NOMO-1 treated with dmso at 0.1 percent for 144 hours (cell line): ENCODE data around the gene FAM170B.

Experiments used
- DNase-seq: peaks from one replicate; lab custom pipeline; 2025; ENCODE audit not compliant: unreplicated experiment; lab: John Stamatoyannopoulos, UW

FAM170B gene

GRCh38 chr10:49107111-49107886 is 26.5 kb downstream of the FAM170B start:
- no peak for DNase-seq

- no peak for DNase-seq
These were observed 27.4 kb downstream of the FAM170B start for GRCh38 chr10:49106451-49106850.

DNA sequence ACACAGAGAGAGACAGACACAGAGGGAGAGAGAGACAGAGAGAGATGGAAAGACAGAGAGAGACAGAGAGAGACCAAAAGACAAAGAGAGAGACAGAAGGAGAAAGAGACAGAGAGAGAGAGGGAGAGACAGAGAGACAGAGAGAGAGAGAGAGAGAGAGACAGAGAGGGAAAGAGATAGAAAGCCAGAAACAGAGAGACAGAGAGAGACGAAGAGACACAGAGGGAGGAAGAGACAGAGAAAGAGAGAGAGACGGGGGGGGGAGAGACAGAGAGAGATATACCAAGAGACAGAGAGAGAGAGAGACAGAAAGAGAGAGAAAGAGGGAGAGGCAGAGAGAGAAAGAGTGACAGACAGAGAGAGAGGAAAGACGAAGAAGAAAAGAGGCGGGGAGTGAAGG is 28.7 kb downstream of the FAM170B start:
- DNase-seq = no peak

GRCh38 chr10:49104323-49104722 is 29.5 kb downstream of the FAM170B start:
- no peak for DNase-seq

- no peak for DNase-seq
These were observed 30.1 kb downstream of the FAM170B start for GRCh38 chr10:49103761-49104160.

DNA sequence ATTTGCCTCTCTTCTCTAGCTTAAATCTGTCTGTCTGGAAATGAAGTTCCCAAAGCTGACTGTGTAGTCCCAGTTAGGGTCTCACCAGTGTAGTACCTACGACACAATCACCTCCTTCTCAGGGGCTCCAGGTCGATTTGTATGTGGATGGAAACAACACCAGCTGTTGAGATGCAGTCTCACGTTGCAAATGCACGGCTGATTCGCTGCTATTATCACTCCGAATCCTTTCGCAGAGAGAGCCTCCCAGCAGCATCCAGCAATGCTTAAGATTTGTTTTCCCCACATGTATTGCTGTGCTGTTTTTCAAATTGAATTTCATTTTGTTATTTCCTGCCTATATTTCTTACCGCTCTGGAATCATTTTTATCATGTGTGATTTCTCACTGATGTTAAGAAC is 34.8 kb downstream of the FAM170B start:
- DNase-seq = no peak

DNA sequence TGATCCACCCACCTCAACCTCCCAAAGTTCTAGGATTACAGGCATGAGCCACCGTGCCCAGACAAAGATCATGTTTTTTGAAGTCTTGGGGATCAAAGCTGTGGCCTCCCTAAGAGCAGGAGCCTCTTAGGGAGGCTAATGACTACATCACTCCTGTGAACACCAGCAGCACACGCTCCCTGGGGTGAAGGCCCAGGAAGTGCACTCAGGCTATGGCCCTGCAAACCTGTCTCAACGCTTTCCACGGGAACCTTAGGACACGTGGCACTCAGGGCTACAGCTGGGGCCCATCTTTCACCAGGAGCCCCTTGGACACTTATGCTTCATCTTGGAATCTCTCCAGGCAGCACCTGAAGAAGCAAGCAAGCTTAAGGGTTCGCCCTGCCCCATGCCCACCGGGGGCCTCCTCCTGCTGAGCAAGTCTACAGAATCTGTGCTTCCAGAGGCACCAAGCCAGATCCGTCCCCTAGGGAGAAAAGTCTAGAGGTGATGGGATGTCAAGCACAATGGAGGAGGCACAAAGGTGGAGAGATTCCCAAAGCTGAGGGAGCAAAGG is 36.9 kb downstream of the FAM170B start:
- no peak for DNase-seq

DNA sequence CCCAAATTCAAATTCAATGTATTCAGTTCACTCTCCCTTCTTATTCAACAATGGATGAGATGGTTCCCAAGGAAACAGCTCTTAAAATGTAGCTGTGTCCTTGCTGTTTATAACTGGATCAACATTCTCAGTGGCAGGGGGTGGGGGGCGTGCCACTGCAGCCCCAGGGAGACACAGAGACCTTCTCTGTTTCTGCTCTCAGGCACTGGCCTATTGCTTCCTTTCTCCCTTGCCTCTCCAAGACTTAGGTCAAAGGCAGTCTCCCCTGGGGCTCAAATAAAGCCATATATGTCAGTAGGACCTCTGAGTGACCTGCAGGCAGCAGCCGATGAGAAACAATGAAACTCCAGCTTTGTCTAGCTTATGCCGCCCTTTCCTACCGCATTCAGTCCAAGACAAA is 39.2 kb downstream of the FAM170B start:
- DNase-seq = no peak

DNA sequence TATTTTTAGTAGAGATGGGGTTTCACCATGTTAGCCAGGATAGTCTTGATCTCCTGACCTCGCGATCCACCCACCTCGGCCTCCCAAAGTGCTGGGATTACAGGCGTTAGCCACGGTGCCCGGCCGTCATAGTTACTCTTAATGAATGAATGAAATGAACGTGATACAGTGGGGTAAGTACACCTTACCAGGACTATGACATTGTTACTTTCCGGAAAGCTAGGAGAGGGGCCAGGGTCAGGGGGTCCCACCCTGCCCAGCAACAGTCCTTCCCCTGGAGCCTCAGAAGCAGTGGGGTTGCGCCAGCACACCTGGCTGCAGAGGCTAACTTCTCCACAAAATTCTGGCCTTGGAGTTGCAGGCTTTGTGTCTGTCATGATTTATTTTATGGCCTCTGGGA is 39.9 kb downstream of the FAM170B start:
- DNase-seq = no peak

DNA sequence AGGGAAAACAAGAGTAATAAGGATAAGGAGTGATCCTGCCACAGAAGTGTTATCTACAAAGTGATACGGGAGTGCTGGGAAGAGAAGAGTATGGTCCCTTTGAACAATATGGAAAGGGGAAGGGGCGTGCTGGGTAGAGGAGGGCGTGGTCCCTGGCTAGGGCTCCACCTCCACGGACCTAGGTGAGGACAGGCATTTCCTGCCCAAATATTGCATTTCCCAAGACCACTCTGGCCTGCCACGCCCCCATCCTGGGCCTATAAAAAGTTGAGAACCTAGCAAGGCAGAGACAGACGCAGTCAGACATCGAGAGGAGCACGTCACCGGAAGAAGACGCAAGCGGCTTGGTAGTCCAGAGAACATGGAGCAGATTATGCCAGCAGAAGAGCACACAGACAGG is 41.3 kb downstream of the FAM170B start:
- no peak for DNase-seq

GRCh38 chr10:49091450-49092210 is 42.2 kb downstream of the FAM170B start:
- no peak for DNase-seq

GRCh38 chr10:49090696-49091380 is 43.0 kb downstream of the FAM170B start:
- no peak for DNase-seq

DNA sequence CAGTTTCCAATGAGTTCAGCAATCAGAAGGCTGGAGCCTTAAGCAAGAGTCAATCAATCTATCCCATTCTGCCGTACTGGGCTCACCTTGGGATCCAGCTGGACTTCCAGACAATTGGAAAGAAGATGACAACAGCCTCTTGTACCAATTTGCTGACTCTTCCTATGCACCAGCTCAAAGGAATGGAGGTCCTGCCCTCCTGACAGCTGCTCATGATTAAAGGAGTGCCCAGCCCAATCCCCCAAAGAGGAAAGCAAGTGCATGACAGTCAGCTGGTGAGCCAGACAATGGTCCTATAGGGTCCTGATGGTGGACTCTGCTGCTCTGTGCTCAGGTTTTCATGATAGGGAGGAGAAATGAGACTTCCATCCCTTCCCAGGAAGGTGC is 43.6 kb downstream of the FAM170B start:
- DNase-seq = no peak

DNA sequence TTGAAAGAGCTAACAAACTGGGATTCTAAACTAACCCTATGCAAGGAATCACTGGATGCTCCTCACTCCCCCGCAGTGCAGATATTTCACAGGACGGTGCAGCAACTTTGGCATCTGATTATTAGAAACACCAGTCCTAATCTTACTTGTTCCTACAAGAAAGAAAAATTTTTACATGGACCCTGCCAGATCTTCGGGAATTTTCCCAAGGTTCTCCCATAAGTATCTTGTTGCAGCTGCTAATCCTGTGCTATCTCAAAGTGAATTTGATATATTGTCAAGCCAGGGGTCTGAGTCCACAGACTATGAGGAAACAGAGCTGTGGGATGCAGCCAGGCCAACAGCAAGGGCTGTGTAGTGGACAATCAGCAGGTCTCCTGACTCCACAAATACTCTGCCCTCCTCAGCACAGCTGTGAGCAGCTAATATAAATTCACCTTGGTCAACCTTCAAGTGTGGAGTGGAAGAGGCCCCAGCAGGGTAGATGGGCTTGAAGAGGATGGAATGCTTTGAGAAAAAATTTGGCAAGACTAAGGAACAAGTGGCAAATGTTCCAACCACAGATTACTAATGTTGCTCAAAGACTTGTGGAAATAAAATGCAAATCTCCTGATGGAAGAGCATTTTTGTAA is 44.1 kb downstream of the FAM170B start:
- DNase-seq = no peak

DNA sequence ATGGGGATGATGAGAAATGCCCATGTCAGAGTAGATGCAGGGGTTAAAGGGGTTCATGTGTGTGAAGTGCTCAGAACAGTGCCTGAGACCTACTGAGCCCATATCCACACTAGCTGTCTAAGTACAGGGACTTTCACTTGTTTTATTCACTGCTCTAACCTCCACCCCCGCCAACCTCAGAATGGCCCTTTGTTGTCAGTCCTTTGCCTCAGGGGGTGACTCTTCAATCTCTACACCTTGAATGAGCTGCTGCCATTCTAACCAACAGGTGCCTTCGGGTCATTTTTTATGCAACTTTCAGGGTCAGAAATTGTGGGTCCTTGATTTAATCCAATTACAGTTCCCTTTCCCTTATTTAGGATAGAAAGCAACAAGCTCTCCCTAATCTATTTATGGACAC is 44.7 kb downstream of the FAM170B start:
- DNase-seq = no peak

- no peak for DNase-seq
These were observed 46.9 kb downstream of the FAM170B start for GRCh38 chr10:49086889-49087288.

DNA sequence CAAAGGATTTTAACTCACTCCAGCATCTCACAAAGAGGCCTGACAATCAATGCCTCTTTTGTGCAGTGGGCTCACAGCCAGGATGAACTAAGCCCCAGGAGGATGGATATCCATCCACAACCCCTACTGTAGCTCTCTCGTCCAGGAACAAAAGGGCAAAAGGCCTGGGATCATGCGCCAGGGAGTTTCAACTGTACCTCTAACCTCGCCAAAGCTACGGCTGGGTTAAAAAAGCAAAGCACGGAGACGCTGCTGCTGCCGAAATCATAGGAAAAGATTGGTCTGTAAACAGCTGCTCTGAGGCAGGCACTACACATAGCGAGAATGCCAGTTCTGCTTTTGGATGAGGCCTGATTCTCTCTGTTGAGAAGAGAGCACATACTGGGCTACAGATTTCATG is 50.6 kb downstream of the FAM170B start:
- DNase-seq = no peak

- no peak for DNase-seq
These were observed 51.1 kb downstream of the FAM170B start for GRCh38 chr10:49082766-49083165.

- no peak for DNase-seq
These were observed 52.1 kb downstream of the FAM170B start for GRCh38 chr10:49081547-49082275.
